Measurements from ENCODE around the gene FITM2. TPM values are rescaled to one million over a fixed set of nuclear protein-coding genes. Genes with fewer than 3 reads are reported as not detected.

Gene FITM2, protein sequence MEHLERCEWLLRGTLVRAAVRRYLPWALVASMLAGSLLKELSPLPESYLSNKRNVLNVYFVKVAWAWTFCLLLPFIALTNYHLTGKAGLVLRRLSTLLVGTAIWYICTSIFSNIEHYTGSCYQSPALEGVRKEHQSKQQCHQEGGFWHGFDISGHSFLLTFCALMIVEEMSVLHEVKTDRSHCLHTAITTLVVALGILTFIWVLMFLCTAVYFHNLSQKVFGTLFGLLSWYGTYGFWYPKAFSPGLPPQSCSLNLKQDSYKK
- total RNA-seq (10.0 TPM), polyA plus RNA-seq (ENCODE audit: insufficient read depth, low read depth, low replicate concordance) (12.5 TPM)
- long read RNA-seq, donor 1, full-length matches to known transcripts: 1 of 1 reads
- long read RNA-seq, donor 1, partial matches to known transcripts: 0 of 1 reads
- long read RNA-seq, donor 1, other reads (novel, unspliced or antisense): 0 of 1 reads
- long read RNA-seq, donor 2, full-length matches to known transcripts: 1 of 1 reads
- long read RNA-seq, donor 2, partial matches to known transcripts: 0 of 1 reads
- long read RNA-seq, donor 2, other reads (novel, unspliced or antisense): 0 of 1 reads
- long read RNA-seq, donor 3: 0 reads
- long read RNA-seq, donor 4, full-length matches to known transcripts: 3 of 3 reads
- long read RNA-seq, donor 4, partial matches to known transcripts: 0 of 3 reads
- long read RNA-seq, donor 4, other reads (novel, unspliced or antisense): 0 of 3 reads
- long read RNA-seq, donor 5: 0 reads
- long read RNA-seq, donor 6: 0 reads
- long read RNA-seq, donor 7, full-length matches to known transcripts: 1 of 5 reads
- long read RNA-seq, donor 7, partial matches to known transcripts: 0 of 5 reads
- long read RNA-seq, donor 7, other reads (novel, unspliced or antisense): 4 of 5 reads
- long read RNA-seq, donor 8, full-length matches to known transcripts: 1 of 1 reads
- long read RNA-seq, donor 8, partial matches to known transcripts: 0 of 1 reads
- long read RNA-seq, donor 8, other reads (novel, unspliced or antisense): 0 of 1 reads
- long read RNA-seq, donor 9: 0 reads
- long read RNA-seq, donor 10, full-length matches to known transcripts: 1 of 1 reads
- long read RNA-seq, donor 10, partial matches to known transcripts: 0 of 1 reads
- long read RNA-seq, donor 10, other reads (novel, unspliced or antisense): 0 of 1 reads

DNA sequence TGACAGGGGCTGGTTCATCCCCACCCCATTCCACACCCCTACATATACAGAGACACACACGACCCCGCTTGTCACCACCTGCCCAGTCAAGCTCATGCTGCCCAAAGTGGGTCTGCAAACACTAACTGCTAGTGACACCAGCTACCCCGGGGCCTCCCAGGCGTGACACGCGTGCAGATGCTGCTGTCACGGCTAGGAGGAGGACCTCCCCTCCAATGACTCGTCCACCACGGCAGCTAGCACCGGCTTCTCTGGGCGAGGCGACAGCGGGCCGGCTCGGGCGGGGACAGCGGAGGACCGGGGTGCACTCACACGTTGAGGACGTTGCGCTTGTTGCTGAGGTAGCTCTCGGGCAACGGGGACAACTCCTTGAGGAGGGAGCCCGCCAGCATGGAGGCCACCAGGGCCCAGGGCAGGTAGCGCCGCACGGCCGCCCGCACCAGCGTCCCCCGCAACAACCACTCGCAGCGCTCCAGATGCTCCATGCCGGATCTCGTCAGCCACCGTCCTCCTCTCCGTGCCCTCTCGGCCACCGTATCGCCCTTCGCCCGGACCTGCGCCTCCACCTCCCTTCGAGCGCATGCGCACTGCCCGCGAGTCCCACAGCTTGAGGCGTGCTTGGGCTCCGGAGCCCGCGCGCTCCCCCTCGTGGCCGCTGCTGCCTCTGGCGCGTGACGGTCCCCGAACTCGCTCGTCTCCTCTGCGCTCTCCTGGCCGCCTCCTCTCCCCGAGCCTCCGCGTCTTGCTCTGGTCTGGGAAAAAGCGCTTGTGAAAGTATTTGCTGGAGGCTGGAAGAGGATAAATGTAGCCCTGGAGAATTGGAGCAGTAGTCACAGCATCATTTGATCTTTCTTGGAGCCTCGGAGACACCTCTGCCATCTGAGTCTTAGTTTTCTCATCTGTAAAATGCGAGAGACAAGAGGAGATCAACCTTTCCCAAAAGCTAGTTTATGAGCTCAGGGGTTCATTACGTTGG is at the start of gene FITM2:
Gene FITM2, minus strand, starts transcription at position 539 of the 976 bp plus-strand sequence. Its CDS starts 54 bp downstream, at position 485.
- H3K4me3 ChIP-seq (ENCODE audit: low read length in 3 of 3): peak within 1 kb of the TSS; percentile 88 to 97 (median 97)
- peak within 1 kb of the TSS; percentile 78 to 97 (median 91) for H3K9ac ChIP-seq (ENCODE audit: low read length in 3 of 3)
- H3K4me1 ChIP-seq (ENCODE audit: control insufficient read depth in 2 of 3, insufficient read depth in 2 of 3, low read depth in 1 of 3, low read length in 3 of 3): peaks cover 0 to 13% (median 7%) of the 10 kb centered on the region in 3 donors
- H3K27me3 ChIP-seq (ENCODE audit: control insufficient read depth, insufficient read depth, low read length): no peaks in the 10 kb centered on the region
- no peaks in the 10 kb centered on the region for H3K9me3 ChIP-seq (ENCODE audit: control insufficient read depth in 2 of 3, insufficient read depth in 1 of 3, low read length in 3 of 3)
- peak within 1 kb of the TSS; percentile 57 to 74 for H3K27ac ChIP-seq (ENCODE audit: low read depth in 2 of 2, low read length in 2 of 2)
- no peak for FAIRE-seq
- TF ChIP-seq, protein P1, sequence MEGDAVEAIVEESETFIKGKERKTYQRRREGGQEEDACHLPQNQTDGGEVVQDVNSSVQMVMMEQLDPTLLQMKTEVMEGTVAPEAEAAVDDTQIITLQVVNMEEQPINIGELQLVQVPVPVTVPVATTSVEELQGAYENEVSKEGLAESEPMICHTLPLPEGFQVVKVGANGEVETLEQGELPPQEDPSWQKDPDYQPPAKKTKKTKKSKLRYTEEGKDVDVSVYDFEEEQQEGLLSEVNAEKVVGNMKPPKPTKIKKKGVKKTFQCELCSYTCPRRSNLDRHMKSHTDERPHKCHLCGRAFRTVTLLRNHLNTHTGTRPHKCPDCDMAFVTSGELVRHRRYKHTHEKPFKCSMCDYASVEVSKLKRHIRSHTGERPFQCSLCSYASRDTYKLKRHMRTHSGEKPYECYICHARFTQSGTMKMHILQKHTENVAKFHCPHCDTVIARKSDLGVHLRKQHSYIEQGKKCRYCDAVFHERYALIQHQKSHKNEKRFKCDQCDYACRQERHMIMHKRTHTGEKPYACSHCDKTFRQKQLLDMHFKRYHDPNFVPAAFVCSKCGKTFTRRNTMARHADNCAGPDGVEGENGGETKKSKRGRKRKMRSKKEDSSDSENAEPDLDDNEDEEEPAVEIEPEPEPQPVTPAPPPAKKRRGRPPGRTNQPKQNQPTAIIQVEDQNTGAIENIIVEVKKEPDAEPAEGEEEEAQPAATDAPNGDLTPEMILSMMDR (IDR thresholded peaks at IDR 0.05; ENCODE audit: borderline replicate concordance, extremely low read depth, insufficient read depth): peak; percentile 95
- intact Hi-C loops (cut with DNase I): loop anchor here (5.0 kb wide), 1 partner anchor 94 kb away; no protein-coding TSS in a partner anchor
- peak; percentile 97 to 99 (median 98) for DNase-seq
- H3K36me3 ChIP-seq (ENCODE audit: control insufficient read depth in 2 of 3, insufficient read depth in 3 of 3, low read length in 3 of 3): peaks cover 0 to 5% (median 4%) of the 10 kb centered on the region in 3 donors

DNA sequence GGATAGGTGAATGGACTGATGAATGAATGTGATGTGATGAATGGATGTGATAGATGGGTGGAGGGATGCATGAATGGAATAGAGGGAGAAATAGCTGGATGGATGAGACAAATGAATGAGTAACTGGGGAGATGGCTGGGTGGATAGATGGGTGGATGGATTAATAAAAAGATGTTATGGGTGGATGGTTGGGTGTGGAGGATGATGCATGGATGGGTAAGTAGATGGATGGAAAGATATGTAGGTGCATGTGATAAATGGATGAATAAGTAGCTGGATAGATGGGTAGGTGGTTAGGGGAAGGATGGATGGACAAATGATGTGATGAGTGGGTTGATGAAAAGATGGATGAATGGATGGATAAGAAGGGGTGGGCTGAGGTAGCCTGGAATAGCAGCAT is 49.2 kb upstream of the FITM2 start:
- H3K27ac ChIP-seq (ENCODE audit: low read depth in 2 of 2, low read length in 2 of 2): no peak overlapping the region
- intact Hi-C loops (cut with DNase I): no loop called here
- no peaks in the 10 kb centered on the region for H3K27me3 ChIP-seq (ENCODE audit: control insufficient read depth, insufficient read depth, low read length)
- H3K9me3 ChIP-seq (ENCODE audit: control insufficient read depth in 2 of 3, insufficient read depth in 1 of 3, low read length in 3 of 3): no peaks in the 10 kb centered on the region
- H3K4me1 ChIP-seq (ENCODE audit: control insufficient read depth in 2 of 3, insufficient read depth in 2 of 3, low read depth in 1 of 3, low read length in 3 of 3): peaks cover 0 to 6% (median 5%) of the 10 kb centered on the region in 3 donors
- no peak for FAIRE-seq
- H3K9ac ChIP-seq (ENCODE audit: low read length in 3 of 3): no peak overlapping the region
- TF ChIP-seq, protein P1 (IDR thresholded peaks at IDR 0.05; ENCODE audit: borderline replicate concordance, extremely low read depth, insufficient read depth): no peak
- DNase-seq: no peak
- peaks cover 0 to 3% (median 0%) of the 10 kb centered on the region in 3 donors for H3K36me3 ChIP-seq (ENCODE audit: control insufficient read depth in 2 of 3, insufficient read depth in 3 of 3, low read length in 3 of 3)
- H3K4me3 ChIP-seq (ENCODE audit: low read length in 3 of 3): no peak overlapping the region

DNA sequence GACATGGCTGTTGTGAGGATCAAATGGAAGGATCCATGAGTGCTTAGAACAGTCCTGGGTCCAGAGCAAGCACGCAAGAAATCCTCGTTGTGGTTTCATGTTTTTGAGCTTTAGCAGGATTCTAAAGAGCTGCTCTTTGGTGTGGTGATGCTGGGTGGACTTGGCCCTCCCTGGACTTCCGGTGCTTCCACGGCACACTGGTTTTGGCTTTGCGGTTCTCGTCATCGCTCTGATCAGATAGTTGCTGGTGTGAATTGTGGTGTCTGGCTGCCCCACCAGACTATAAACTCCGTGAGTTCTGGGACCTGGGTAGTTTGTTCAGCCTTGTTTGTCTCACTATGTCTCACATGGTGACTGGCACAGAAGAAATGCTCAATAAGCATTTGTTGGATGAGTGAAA is 47.8 kb upstream of the FITM2 start:
- TF ChIP-seq, protein P1 (IDR thresholded peaks at IDR 0.05; ENCODE audit: borderline replicate concordance, extremely low read depth, insufficient read depth): no peak
- Histone ChIP-seq H3K27ac (ENCODE audit: low read depth in 2 of 2, low read length in 2 of 2) (no peak overlapping the region), H3K27me3 (ENCODE audit: control insufficient read depth, insufficient read depth, low read length) (no peaks in the 10 kb centered on the region), H3K4me3 (ENCODE audit: low read length in 3 of 3) (no peak overlapping the region), H3K9ac (ENCODE audit: low read length in 3 of 3) (no peak overlapping the region), H3K36me3 (ENCODE audit: control insufficient read depth in 2 of 3, insufficient read depth in 3 of 3, low read length in 3 of 3) (peaks cover 0 to 3% (median 0%) of the 10 kb centered on the region in 3 donors), H3K9me3 (ENCODE audit: control insufficient read depth in 2 of 3, insufficient read depth in 1 of 3, low read length in 3 of 3) (no peaks in the 10 kb centered on the region), H3K4me1 (ENCODE audit: control insufficient read depth in 2 of 3, insufficient read depth in 2 of 3, low read depth in 1 of 3, low read length in 3 of 3) (peaks cover 0 to 6% (median 5%) of the 10 kb centered on the region in 3 donors)
- FAIRE-seq: no peak
- intact Hi-C loops (cut with DNase I): no loop called here
- DNase-seq: no peak
